Neural cell (in vitro differentiated cells): ENCODE data around the gene ENAH.

Experiments used
- EZH2 ChIP-seq: fragments of 200-600, 300-800 bp; shearing (Covaris generic), sonication (generic); IDR thresholded peaks from 2 replicates; pipeline ENCODE4 v1.6.1; 2014; ENCODE audit warnings: antibody characterized with exemption, low read length, borderline replicate concordance, mild to moderate bottlenecking; ENCODE audit not compliant: insufficient read depth, poor library complexity, severe bottlenecking
- POLR2AphosphoS5 ChIP-seq: IDR thresholded peaks from 2 replicates; pipeline ENCODE4 v1.6.1; 2012
- SMC3 ChIP-seq: fragments of 450-650 bp; conservative IDR thresholded peaks from 2 replicates; pipeline ENCODE4 v1.6.1; 2014; ENCODE audit warnings: antibody characterized with exemption, mild to moderate bottlenecking, moderate library complexity; ENCODE audit not compliant: poor library complexity
- TF ChIP-seq, protein P1 (sequence below): fragments of 450-650 bp; IDR thresholded peaks from 2 replicates; pipeline ENCODE4 v1.5.1; 2014; ENCODE audit warnings: antibody characterized with exemption, mild to moderate bottlenecking, moderate library complexity; ENCODE audit not compliant: poor library complexity, severe bottlenecking

DNA sequence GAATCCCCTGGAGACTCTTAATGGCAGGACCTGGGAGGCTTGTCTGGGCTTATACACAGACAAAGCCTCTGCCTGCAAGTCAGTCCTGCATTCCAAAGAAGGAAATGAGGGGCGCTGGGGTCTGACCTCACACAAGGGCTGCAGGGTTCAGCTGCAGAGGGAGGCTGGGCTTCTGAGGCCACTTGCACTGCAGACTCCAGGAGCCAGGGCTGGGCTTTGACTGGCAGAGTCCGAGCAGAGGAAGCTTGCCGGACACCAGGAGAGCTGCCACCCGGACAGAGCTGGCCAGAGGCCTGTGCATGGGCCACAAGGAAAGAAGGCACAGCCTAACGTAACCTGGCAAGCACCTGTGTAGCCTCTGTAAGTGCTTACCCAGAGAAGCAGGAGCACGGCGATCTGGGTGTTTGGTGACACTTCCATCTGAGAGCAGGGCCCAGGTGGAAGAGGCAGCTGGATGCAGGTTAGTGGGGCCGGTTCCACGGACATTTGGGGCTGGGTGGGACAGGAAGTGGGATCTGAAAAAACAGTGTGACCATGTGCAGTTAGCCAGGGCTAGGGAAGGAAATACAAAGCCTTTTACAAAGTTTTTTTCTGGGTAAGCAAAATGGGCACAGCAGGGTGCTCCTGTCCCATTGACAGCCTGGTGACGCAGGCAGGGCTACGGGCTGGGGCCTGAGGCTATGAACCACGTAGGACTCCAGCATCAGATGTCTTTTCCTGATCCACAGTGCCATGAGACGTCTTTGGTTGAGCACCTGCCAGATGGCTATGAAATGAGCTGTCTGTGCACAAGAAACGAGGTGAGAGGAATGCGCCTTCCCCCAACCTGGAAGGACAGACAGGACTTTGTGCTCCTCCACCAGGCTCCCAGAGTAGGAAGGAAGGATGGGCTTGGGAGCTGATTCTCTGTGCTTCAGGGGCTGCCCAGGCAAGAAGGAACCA lies 187.8 kb downstream of the ENAH start:
- no peak for TF ChIP-seq POLR2AphosphoS5
- TF ChIP-seq EZH2 = no peak
- TF ChIP-seq, protein P1, sequence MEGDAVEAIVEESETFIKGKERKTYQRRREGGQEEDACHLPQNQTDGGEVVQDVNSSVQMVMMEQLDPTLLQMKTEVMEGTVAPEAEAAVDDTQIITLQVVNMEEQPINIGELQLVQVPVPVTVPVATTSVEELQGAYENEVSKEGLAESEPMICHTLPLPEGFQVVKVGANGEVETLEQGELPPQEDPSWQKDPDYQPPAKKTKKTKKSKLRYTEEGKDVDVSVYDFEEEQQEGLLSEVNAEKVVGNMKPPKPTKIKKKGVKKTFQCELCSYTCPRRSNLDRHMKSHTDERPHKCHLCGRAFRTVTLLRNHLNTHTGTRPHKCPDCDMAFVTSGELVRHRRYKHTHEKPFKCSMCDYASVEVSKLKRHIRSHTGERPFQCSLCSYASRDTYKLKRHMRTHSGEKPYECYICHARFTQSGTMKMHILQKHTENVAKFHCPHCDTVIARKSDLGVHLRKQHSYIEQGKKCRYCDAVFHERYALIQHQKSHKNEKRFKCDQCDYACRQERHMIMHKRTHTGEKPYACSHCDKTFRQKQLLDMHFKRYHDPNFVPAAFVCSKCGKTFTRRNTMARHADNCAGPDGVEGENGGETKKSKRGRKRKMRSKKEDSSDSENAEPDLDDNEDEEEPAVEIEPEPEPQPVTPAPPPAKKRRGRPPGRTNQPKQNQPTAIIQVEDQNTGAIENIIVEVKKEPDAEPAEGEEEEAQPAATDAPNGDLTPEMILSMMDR = no peak
- no peak for TF ChIP-seq SMC3
